NCI-H128 (cell line): ENCODE measurements around the gene PHF14.
"Not testable (repeated sequence)": the region's sequence is repeated elsewhere in the genome, so short reads cannot be mapped to it uniquely, and the experiment has no call there.

Source experiments
- DNase-seq: peaks from one replicate; lab custom pipeline; 2025; ENCODE audit not compliant: unreplicated experiment; lab: John Stamatoyannopoulos, UW

PHF14 gene

GRCh38 chr7:10973942-10974911 lies 555 bp downstream of the PHF14 start:
- no peak for DNase-seq

- DNase-seq: no peak
Measured at GRCh38 chr7:10977113-10977512, 3.4 kb downstream of the PHF14 start.

GRCh38 chr7:10981317-10981716 lies 7.6 kb downstream of the PHF14 start:
- no peak for DNase-seq

GRCh38 chr7:10990748-10991147 lies 17.1 kb downstream of the PHF14 start:
- DNase-seq: not testable (repeated sequence)

- DNase-seq: not testable (repeated sequence)
Measured at GRCh38 chr7:10995482-10996166, 22.0 kb downstream of the PHF14 start.

- DNase-seq: no peak
Measured at GRCh38 chr7:10998996-10999757, 25.5 kb downstream of the PHF14 start.

GRCh38 chr7:11005202-11005601 lies 31.5 kb downstream of the PHF14 start:
- no peak for DNase-seq

- DNase-seq: no peak
Measured at GRCh38 chr7:11006291-11006690, 32.6 kb downstream of the PHF14 start.

GRCh38 chr7:11009631-11010030 lies 36.0 kb downstream of the PHF14 start:
- DNase-seq: no peak

- no peak for DNase-seq
Measured at GRCh38 chr7:11021468-11021867, 47.8 kb downstream of the PHF14 start.

- DNase-seq: no peak
Measured at GRCh38 chr7:11026452-11027359, 53.0 kb downstream of the PHF14 start.

GRCh38 chr7:11035661-11036060 lies 62.0 kb downstream of the PHF14 start:
- no peak for DNase-seq

- no peak for DNase-seq
Measured at GRCh38 chr7:11039974-11040373, 66.3 kb downstream of the PHF14 start.

- no peak for DNase-seq
Measured at GRCh38 chr7:11054033-11054432, 80.4 kb downstream of the PHF14 start.

GRCh38 chr7:11060893-11061292 lies 87.2 kb downstream of the PHF14 start:
- DNase-seq: no peak

GRCh38 chr7:11062110-11062509 lies 88.4 kb downstream of the PHF14 start:
- no peak for DNase-seq

- DNase-seq: no peak
Measured at GRCh38 chr7:11069591-11069990, 95.9 kb downstream of the PHF14 start.

GRCh38 chr7:11077816-11078215 lies 104.1 kb downstream of the PHF14 start:
- DNase-seq: no peak

GRCh38 chr7:11078247-11078834 lies 104.7 kb downstream of the PHF14 start:
- DNase-seq: no peak

GRCh38 chr7:11079907-11080306 lies 106.2 kb downstream of the PHF14 start:
- DNase-seq: no peak
